Karpas-422 (cell line): ENCODE results near the gene CD19. TPM values are rescaled to one million over a fixed set of nuclear protein-coding genes. Genes with fewer than 3 reads are reported as not detected.

Experiments
- total RNA-seq: library from RNA; depleted of rRNA; stranded (reverse); fragments of >200 nt; shearing (Covaris generic); gene quantifications from 2 replicates; pipeline ENCODE4 v1.2.3, GENCODE V29; 2014; ENCODE audit warnings: low replicate concordance; rRNA removed

CD19 gene
- total RNA-seq, 1 experiment from 2014 or later = 194 TPM

Other genes with a start within 250 kb of the CD19 start
- 188 and 459 TPM in 2 replicates for gene EIF3C, start 220.5 kb upstream of the CD19 start, total RNA-seq
- 1.6 and 4.3 TPM in 2 replicates for gene NPIPB9, start 180.2 kb upstream of the CD19 start, total RNA-seq
- gene ATXN2L, start 109.0 kb upstream of the CD19 start, total RNA-seq = 116 and 162 TPM in 2 replicates
- gene TUFM, start 85.6 kb upstream of the CD19 start, total RNA-seq = 161 and 250 TPM in 2 replicates
- gene SH2B1, start 68.1 kb upstream of the CD19 start, total RNA-seq = 18.8 and 47.5 TPM in 2 replicates
- gene ATP2A1, start 53.5 kb upstream of the CD19 start, total RNA-seq = 0.75 and 4.4 TPM in 2 replicates
- gene RABEP2, start 6.7 kb upstream of the CD19 start, total RNA-seq = 15.9 and 52.4 TPM in 2 replicates
- 58.2 and 64.0 TPM in 2 replicates for gene NFATC2IP, start 19.0 kb downstream of the CD19 start, total RNA-seq
- gene SPNS1, start 42.8 kb downstream of the CD19 start, total RNA-seq = 9.7 and 19.2 TPM in 2 replicates
- gene LAT, start 53.1 kb downstream of the CD19 start, total RNA-seq = 8.6 and 27.3 TPM in 2 replicates